Measurements from ENCODE around the gene C3orf22.

The C3orf22 gene

GRCh38 chr3:126516152-126516935 is 42.4 kb downstream of the C3orf22 start:
- no peak overlapping the region for H3K27ac ChIP-seq (ENCODE audit: extremely low read depth, low read depth, low read length)
- no peaks in the 10 kb centered on the region for H3K4me1 ChIP-seq (ENCODE audit: control insufficient read depth, insufficient read depth, low read length)
- no peak overlapping the region for H3K4me3 ChIP-seq (ENCODE audit: low read depth, low read length)
- no peaks in the 10 kb centered on the region for H3K36me3 ChIP-seq (ENCODE audit: control insufficient read depth in 2 of 2, insufficient read depth in 1 of 2, low read length in 2 of 2)
- ChIA-PET POLR2A (interaction anchor here (0.6 kb wide), 1 partner anchor 9 kb away, joined by 4 read pairs; no protein-coding TSS in a partner anchor), CTCF (no interaction called here)
- no peaks in the 10 kb centered on the region for H3K9me3 ChIP-seq (ENCODE audit: control insufficient read depth, insufficient read depth, low read depth, low read length)
- TF ChIP-seq, protein P1, sequence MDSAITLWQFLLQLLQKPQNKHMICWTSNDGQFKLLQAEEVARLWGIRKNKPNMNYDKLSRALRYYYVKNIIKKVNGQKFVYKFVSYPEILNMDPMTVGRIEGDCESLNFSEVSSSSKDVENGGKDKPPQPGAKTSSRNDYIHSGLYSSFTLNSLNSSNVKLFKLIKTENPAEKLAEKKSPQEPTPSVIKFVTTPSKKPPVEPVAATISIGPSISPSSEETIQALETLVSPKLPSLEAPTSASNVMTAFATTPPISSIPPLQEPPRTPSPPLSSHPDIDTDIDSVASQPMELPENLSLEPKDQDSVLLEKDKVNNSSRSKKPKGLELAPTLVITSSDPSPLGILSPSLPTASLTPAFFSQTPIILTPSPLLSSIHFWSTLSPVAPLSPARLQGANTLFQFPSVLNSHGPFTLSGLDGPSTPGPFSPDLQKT (IDR thresholded peaks at IDR 0.05; ENCODE audit: borderline replicate concordance, low read depth, low read length), result no peak
- TF ChIP-seq ZSCAN18 (tag by site-specific recombination; IDR thresholded peaks at IDR 0.05) (no peak), ZNF175 (tag by site-specific recombination; IDR thresholded peaks at IDR 0.05) (no peak), ZNF830 (tag by site-specific recombination; IDR thresholded peaks at IDR 0.05; ENCODE audit: low read depth) (no peak), SCRT2 (tag by site-specific recombination; IDR thresholded peaks at IDR 0.05) (no peak), ZNF350 (tag by site-specific recombination; IDR thresholded peaks at IDR 0.05) (no peak), ZNF266 (tag by site-specific recombination; IDR thresholded peaks at IDR 0.05; ENCODE audit: low read depth) (no peak), ZNF776 (tag by site-specific recombination; IDR thresholded peaks at IDR 0.05; ENCODE audit: borderline replicate concordance) (no peak), ZNF777 (tag by site-specific recombination; IDR thresholded peaks at IDR 0.05; ENCODE audit: borderline replicate concordance) (no peak), ZNF529 (tag by site-specific recombination; IDR thresholded peaks at IDR 0.05; ENCODE audit: insufficient replicate concordance) (no peak), ZNF645 (tag by site-specific recombination; IDR thresholded peaks at IDR 0.05) (no peak), KLF9 (tag by site-specific recombination; IDR thresholded peaks at IDR 0.05; ENCODE audit: low read depth) (no peak), AEBP2 (tag by site-specific recombination; IDR thresholded peaks at IDR 0.05; ENCODE audit: borderline replicate concordance) (no peak), KLF1 (tag by site-specific recombination; IDR thresholded peaks at IDR 0.05) (no peak)
- TF ChIP-seq, protein P2, sequence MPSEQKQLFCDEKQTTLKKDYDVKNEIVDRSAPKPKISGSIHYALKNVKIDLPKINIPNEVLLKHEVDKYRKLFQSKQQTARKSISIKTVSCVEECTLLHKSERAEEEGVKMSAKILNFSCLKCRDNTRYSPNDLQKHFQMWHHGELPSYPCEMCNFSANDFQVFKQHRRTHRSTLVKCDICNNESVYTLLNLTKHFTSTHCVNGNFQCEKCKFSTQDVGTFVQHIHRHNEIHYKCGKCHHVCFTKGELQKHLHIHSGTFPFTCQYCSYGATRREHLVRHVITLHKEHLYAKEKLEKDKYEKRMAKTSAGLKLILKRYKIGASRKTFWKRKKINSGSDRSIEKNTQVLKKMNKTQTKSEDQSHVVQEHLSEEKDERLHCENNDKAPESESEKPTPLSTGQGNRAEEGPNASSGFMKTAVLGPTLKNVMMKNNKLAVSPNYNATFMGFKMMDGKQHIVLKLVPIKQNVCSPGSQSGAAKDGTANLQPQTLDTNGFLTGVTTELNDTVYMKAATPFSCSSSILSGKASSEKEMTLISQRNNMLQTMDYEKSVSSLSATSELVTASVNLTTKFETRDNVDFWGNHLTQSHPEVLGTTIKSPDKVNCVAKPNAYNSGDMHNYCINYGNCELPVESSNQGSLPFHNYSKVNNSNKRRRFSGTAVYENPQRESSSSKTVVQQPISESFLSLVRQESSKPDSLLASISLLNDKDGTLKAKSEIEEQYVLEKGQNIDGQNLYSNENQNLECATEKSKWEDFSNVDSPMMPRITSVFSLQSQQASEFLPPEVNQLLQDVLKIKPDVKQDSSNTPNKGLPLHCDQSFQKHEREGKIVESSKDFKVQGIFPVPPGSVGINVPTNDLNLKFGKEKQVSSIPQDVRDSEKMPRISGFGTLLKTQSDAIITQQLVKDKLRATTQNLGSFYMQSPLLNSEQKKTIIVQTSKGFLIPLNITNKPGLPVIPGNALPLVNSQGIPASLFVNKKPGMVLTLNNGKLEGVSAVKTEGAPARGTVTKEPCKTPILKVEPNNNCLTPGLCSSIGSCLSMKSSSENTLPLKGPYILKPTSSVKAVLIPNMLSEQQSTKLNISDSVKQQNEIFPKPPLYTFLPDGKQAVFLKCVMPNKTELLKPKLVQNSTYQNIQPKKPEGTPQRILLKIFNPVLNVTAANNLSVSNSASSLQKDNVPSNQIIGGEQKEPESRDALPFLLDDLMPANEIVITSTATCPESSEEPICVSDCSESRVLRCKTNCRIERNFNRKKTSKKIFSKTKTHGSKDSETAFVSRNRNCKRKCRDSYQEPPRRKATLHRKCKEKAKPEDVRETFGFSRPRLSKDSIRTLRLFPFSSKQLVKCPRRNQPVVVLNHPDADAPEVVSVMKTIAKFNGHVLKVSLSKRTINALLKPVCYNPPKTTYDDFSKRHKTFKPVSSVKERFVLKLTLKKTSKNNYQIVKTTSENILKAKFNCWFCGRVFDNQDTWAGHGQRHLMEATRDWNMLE (tag by site-specific recombination; conservative IDR thresholded peaks at IDR 0.05; ENCODE audit: low read depth), result no peak
